Measurements from ENCODE around the gene TSKU. TPM values are rescaled to one million over a fixed set of nuclear protein-coding genes. Genes with fewer than 3 reads are reported as not detected.

TSKU gene, protein sequence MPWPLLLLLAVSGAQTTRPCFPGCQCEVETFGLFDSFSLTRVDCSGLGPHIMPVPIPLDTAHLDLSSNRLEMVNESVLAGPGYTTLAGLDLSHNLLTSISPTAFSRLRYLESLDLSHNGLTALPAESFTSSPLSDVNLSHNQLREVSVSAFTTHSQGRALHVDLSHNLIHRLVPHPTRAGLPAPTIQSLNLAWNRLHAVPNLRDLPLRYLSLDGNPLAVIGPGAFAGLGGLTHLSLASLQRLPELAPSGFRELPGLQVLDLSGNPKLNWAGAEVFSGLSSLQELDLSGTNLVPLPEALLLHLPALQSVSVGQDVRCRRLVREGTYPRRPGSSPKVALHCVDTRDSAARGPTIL
- total RNA-seq (2014; rRNA removed; shearing (Covaris generic)) = 25.1 and 26.3 TPM in 2 replicates

DNA sequence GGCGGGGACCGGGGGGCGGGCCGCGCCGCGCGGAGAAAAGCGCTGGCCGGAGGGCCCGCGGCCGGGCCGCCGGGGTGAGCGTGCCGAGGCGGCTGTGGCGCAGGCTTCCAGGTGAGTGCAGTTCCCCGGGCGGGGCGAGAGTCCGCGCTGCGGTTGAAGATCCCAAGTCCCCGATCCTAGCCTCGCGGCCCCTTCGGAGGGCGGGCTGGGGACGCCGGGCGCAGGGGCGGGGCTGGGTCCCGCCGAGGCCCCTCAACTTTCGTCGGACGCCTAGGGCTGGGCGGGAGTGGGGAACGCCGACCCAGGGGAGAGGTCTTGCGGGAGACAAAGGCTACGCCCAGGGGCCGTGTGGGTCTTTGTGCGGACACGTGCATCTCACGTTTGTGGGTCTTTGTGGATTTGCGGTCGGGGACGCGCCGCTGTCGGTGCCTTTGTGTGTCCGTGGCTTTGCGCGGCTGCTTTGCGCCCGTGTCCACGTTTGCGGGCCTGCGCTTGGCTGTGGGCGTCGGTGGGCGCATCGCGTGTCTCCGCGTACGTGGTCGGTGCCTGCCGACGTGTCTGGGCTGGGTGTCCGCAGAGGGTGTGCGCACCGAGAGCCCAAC is at the start of gene TSKU:
Gene TSKU (plus strand): TSS at position 63 of the 602 bp plus-strand sequence. CDS start 12,261 bp downstream, outside the sequence.
- DNase-seq (ENCODE audit: low read depth) = no peak

DNA sequence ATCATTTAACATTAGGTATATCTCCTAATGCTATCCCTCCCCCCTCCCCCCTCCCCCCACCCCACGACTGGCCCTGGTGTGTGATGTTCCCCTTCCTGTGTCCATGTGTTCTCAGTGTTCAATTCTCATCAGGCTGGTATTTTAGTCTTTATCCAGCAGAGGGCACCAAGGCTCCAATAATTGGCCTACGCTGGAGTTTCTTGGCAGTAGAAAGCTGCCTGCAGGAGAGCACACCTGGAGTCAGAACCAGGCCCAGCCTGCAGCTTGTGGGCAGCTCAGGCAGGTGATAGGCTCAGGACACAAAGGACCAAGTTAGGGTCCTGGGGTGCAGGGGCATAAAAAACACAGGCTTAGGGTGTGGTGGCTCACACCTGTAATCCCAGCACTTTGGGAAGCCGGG is 49.2 kb upstream of the TSKU start:
- DNase-seq (ENCODE audit: low read depth) = peak; percentile 67

GRCh38 chr11:76734456-76735420 is 48.4 kb upstream of the TSKU start:
- no peak for DNase-seq (ENCODE audit: low read depth)

GRCh38 chr11:76735841-76736240 is 47.3 kb upstream of the TSKU start:
- no peak for DNase-seq (ENCODE audit: low read depth)

GRCh38 chr11:76736266-76736665 is 46.9 kb upstream of the TSKU start:
- DNase-seq (ENCODE audit: low read depth) = no peak

DNA sequence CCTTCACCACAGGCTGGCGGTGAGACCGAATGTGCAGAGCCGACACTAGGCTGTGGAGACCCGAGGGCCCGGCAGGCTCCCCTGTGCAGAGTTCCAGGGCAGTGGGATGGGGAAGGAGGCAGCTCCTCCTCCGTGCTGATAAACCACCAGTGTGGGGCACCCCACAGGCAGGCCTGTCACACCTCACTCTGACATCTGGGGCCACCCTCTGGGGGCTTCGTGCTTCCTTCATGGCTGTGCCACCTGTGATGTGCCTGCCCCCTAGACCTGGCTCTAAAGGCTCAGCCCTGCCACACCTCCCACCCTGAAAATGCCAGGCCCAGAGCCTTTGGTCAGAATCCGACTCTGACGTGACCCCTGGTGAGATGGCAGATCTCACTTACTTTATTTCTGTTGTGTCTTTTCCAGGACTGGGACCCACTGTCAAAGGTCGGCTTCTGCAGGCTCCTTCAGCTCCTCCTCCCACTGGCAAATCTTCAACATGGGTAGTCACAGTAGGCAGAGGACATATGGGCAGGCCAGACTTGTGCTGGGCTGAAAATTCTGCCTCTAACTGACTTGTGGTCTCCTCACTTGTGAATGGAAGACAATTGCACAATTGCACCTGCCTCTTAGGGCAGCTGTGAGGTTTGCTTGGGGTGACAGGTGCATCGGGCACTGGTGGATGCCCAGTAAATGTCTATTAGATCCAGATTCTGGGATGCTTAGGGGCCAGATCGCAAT is 46.2 kb upstream of the TSKU start:
- DNase-seq (ENCODE audit: low read depth) = no peak

GRCh38 chr11:76738618-76739240 is 44.4 kb upstream of the TSKU start:
- no peak for DNase-seq (ENCODE audit: low read depth)

GRCh38 chr11:76739798-76740197 is 43.4 kb upstream of the TSKU start:
- no peak for DNase-seq (ENCODE audit: low read depth)

DNA sequence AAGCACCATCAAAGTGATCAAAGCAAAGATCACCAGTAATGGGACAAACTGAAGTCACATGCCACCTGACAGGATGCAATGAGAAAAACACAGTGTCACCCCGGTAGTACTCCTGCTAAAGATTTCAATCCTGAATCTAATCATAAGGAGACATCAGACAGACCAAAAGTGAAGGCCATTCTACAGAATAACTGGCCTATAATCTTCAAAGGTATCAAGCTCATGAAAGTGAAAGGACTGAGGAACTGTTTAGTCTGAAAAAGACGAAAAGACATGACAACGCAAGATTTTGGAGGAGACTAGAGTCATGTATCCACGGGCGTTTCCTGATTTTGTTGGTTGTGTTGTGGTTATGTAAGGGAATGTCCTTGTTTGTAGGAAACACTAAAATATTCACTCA is 42.4 kb upstream of the TSKU start:
- DNase-seq (ENCODE audit: low read depth) = no peak

GRCh38 chr11:76742902-76743301 is 40.3 kb upstream of the TSKU start:
- DNase-seq (ENCODE audit: low read depth) = no peak

- DNase-seq (ENCODE audit: low read depth) = no peak
Observed at GRCh38 chr11:76744186-76745043, 38.7 kb upstream of the TSKU start.

DNA sequence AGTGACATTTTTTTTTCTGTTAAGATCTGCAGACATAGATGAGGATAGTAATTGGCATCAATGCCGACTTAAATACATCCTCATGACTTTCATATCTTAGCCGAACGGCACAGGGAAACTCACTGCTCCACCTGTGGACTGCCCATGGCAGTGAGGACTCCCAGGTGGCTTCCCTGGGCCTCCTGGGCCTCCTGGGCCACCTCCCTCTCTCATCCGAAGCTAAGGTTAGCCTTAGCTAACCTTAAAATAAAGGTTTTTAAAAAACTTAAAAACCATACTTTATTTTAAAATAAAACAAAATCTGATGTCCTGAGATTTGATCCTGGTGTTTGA is 38.1 kb upstream of the TSKU start:
- no peak for DNase-seq (ENCODE audit: low read depth)

DNA sequence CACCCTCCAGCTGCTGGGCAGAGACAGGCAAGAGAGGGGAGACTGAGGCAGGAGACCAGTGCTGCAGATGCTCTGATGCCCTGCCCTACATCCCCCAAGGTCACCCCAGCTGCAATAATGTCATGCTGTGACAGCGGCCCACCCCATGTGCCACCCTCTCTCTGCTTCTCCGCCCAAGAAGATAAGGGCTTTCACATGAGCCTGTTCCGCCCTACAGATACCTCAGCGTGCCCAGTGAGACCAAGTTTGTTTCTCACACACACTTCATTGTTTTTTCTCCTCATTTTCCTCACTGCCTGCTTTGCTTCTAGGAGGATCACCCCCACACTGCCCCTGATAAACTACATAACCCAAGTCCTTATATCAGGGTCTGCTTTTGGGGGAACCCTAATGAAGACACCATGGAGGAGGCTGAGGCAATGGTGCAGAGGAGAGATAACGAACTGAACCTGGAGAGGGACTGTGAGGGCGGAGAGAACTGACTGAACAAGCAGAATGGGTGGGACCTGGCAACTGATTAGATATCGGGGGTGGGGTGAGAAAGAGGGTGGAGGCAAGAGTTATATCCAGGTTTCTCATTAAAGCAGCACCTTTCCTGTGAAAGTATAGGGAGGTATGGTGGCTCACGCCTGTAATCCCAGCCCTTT is 37.5 kb upstream of the TSKU start:
- DNase-seq (ENCODE audit: low read depth) = no peak

DNA sequence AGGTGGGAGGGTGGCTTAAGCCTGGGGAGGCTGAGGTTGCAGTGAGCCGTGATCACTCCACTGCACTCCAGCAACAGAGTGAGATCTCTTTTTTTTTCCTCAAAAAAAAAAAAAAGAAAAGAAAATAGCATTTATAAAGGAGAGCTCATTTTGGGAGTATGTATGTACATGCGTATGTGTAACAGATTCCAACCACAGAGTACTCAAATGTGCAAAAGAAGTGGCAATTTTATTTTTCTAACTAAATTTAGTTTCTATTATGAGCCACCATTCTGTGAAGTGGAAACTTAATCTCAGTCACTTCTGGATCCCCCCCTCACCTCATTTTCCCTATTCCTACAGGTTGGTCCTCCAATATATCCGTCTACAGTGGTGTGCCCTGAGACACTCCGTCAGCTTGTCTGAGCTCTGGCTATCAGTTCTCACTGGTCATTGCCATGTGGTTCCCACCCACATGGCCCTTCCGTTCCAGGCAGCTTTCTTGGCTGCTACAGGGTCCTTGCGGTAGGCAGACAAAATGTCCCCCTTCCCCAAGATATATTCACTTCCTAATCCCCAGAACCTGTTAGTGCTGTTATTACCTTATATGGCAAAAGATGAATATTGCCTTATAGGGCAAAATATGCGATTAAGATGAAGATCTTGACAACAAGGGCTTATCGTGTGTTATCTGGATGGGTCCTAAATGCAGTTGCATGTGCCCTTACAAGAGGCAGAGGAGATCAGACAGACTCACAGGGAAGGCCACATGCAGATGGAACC is 35.8 kb upstream of the TSKU start:
- no peak for DNase-seq (ENCODE audit: low read depth)

DNA sequence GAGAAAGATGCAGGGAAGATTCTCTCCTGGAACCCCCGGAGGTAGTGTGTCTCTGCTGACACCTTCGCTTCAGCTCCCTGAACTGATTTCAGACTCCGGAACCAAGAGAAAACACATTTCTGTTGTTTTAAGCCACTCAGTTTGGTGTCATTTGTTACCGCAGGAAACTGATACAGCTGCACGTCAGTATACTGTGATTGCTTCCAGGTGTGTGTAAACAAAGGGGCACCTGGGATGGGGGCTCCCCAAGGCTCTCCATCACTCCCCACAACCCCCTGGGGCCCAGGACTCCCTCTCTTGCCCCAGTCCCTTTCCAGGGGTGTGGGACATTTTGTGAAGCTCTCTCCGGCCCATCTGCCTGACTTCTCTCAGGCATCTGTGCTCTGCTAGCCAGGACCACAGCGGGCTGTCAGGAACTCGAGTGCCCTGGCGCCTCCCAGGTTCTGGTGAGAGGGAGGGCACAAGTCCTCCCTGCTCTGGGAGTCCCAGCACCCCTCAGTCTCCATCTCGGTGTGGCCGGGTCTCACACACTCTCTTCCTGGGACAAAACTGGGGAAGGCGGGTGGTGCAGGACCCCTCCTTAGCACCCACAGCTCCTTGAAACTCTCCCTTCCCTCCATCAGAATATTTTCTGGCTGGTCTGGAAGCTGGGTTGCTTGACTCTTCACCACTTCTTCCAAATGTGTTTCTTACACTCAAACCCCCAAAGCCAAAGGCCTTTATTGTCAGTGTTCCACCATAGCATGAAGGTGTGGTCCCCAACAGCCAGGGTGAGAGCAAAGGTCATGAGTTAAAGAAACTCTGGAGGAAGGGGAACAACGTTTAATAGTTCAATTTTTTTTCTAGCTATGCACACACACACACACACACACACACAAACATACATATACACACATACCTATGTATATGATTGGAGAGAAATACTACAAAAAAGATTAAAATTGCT is 35.0 kb upstream of the TSKU start:
- DNase-seq (ENCODE audit: low read depth) = no peak

DNA sequence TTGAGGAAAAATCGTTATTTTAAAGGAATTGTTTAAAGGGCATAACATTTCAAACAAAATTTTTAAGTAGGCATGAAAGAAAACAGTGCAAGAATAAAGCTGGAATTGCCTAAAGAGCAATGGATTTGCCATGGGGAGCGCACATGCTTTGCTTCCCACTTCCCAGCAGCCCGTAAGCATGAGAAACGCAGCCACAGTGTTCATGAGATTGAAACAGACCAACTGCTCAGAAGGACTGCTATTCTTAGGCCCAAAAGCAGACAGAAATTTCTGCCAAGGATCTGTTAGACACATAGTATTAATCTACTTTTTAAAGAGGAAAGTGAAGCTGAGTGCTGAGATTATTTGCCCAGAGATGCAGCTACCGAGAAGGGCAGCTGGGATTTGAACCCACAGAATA is 34.2 kb upstream of the TSKU start:
- no peak for DNase-seq (ENCODE audit: low read depth)

DNA sequence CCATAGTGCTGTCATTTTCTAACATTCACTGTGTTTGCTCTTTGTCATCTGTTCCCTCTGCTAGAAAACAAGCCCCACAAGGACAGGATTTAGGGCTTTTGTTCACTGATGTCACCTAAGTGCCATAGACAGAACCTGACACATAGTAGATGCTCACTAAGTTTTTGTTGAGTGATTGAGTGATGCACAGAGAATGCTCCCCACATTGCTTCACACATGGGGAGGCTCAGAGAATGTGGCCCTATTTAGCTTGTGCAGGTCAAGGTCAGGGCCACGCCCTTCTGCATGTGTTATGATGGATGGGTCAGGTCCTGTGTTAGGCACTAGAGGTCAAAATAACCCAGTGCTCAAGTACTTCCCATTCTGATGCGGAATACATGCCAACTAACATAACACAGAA is 33.1 kb upstream of the TSKU start:
- DNase-seq (ENCODE audit: low read depth) = no peak

DNA sequence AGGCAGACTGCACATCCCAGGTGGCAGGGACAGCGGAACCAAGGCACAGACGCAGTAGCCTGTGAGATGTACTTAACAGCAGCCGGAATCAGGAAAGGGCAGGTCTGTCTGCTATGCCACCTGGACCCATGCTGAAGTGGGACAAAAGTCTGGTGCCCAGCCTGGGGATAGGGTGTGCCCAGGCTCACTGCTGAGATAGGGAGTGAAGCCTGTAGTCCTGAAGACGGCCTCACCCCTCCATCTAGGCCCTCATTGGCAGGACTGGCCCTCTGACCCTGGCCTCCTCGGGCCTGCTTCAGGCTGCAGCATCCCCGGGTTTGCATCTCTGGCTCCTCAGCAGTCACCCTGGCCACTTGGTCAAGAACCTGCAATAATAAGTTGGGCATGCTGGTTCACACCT is 32.4 kb upstream of the TSKU start:
- DNase-seq (ENCODE audit: low read depth) = no peak

Measured in Daoy (cell line).